NCI-H524 treated with DMSO at 0.1 percent for 48 hours (cell line): ENCODE measurements around the gene PDHX.
"Not testable (repeated sequence)": the region's sequence is repeated elsewhere in the genome, so short reads cannot be mapped to it uniquely, and the experiment has no call there.

Source experiments
- DNase-seq: peaks from one replicate; lab custom pipeline; 2025; lab: John Stamatoyannopoulos, UW

The PDHX gene

GRCh38 chr11:34911676-34912075 lies 4.7 kb upstream of the PDHX start:
- no peak for DNase-seq

- not testable (repeated sequence) for DNase-seq
Measured at GRCh38 chr11:34913556-34913955, 2.9 kb upstream of the PDHX start.

GRCh38 chr11:34915136-34916014 lies 1.0 kb upstream of the PDHX start:
- DNase-seq = no peak

- DNase-seq = no peak
Measured at GRCh38 chr11:34916843-34917770, 689 bp downstream of the PDHX start.

- DNase-seq = no peak
Measured at GRCh38 chr11:34921156-34921555, 4.7 kb downstream of the PDHX start.

GRCh38 chr11:34924714-34925113 lies 8.3 kb downstream of the PDHX start:
- DNase-seq = no peak

- DNase-seq = no peak
Measured at GRCh38 chr11:34926101-34926830, 9.8 kb downstream of the PDHX start.

- DNase-seq = no peak
Measured at GRCh38 chr11:34926831-34927132, 10.4 kb downstream of the PDHX start.

- DNase-seq = no peak
Measured at GRCh38 chr11:34928268-34928959, 12.0 kb downstream of the PDHX start.

- DNase-seq = no peak
Measured at GRCh38 chr11:34928960-34929680, 12.7 kb downstream of the PDHX start.

- no peak for DNase-seq
Measured at GRCh38 chr11:34929794-34930763, 13.7 kb downstream of the PDHX start.

- DNase-seq = peak; percentile 63
Measured at GRCh38 chr11:34936945-34937629, 20.7 kb downstream of the PDHX start.

- DNase-seq = no peak
Measured at GRCh38 chr11:34938611-34939010, 22.2 kb downstream of the PDHX start.

- no peak for DNase-seq
Measured at GRCh38 chr11:34940026-34940677, 23.7 kb downstream of the PDHX start.

- no peak for DNase-seq
Measured at GRCh38 chr11:34941688-34942087, 25.3 kb downstream of the PDHX start.

- no peak for DNase-seq
Measured at GRCh38 chr11:34944692-34945091, 28.3 kb downstream of the PDHX start.

GRCh38 chr11:34948696-34949095 lies 32.3 kb downstream of the PDHX start:
- no peak for DNase-seq

- no peak for DNase-seq
Measured at GRCh38 chr11:34953955-34954354, 37.5 kb downstream of the PDHX start.

- no peak for DNase-seq
Measured at GRCh38 chr11:34957206-34957605, 40.8 kb downstream of the PDHX start.
